KMS-11 (cell line): ENCODE data around the gene SLC25A29.
A peak's percentile ranks its signal among the peaks of the same experiment; 100 is the strongest.

Experiments
- H2AFZ ChIP-seq: fragments of 200-600 bp; sonication (generic); 2 replicates; pipeline ENCODE4 v1.6.1; 2016; ENCODE audit warnings: antibody characterized with exemption, mixed run types, low read depth
- H3K27ac ChIP-seq: fragments of 200-600 bp; sonication (generic); 2 replicates; pipeline ENCODE4 v1.6.1; 2016; ENCODE audit warnings: mild to moderate bottlenecking, mixed run types
- H3K27me3 ChIP-seq: fragments of 200-600 bp; sonication (generic); 2 replicates; pipeline ENCODE4 v1.6.1; 2017; ENCODE audit warnings: mild to moderate bottlenecking, low read depth, mixed run types, moderate library complexity; ENCODE audit not compliant: insufficient read depth
- H3K36me3 ChIP-seq: fragments of 200-600 bp; sonication (generic); 2 replicates; pipeline ENCODE4 v1.6.1; 2017; ENCODE audit warnings: mild to moderate bottlenecking, mixed run types; ENCODE audit not compliant: insufficient read depth
- H3K4me1 ChIP-seq: fragments of 200-600 bp; sonication (generic); 2 replicates; pipeline ENCODE4 v1.6.1; 2016; ENCODE audit warnings: mild to moderate bottlenecking, low read depth, mixed run types; ENCODE audit not compliant: poor library complexity, severe bottlenecking
- H3K4me2 ChIP-seq: fragments of 200-600 bp; sonication (generic); 2 replicates; pipeline ENCODE4 v1.7.0; 2016; ENCODE audit warnings: mild to moderate bottlenecking, mixed run types
- H3K4me3 ChIP-seq: fragments of 200-600 bp; sonication (generic); IDR thresholded peaks from 2 replicates; pipeline ENCODE4 v1.6.1; 2017; ENCODE audit warnings: low read depth, low read length, mixed read lengths; ENCODE audit not compliant: insufficient read depth
- H3K79me2 ChIP-seq: fragments of 200-600 bp; sonication (generic); 2 replicates; pipeline ENCODE4 v1.6.1; 2016; ENCODE audit warnings: low read depth, mixed run types; ENCODE audit not compliant: insufficient read depth
- H3K9ac ChIP-seq: fragments of 200-600 bp; sonication (generic); 2 replicates; pipeline ENCODE4 v1.6.1; 2016; ENCODE audit warnings: mild to moderate bottlenecking, mixed run types
- H4K20me1 ChIP-seq: fragments of 200-600 bp; sonication (generic); 2 replicates; pipeline ENCODE4 v1.6.1; 2016; ENCODE audit warnings: mild to moderate bottlenecking, mixed run types; ENCODE audit not compliant: insufficient read depth
- CTCF ChIP-seq: fragments of 200-600 bp; sonication (generic); conservative IDR thresholded peaks from 2 replicates; pipeline ENCODE4 v1.6.1; 2017; ENCODE audit warnings: low read depth, mild to moderate bottlenecking, antibody characterized with exemption, low read length, moderate library complexity, mixed read lengths

The SLC25A29 gene

GRCh38 chr14:100281286-100282082, 24.8 kb downstream of the SLC25A29 start:
- H2AFZ ChIP-seq, result no peak overlapping the region
- H3K4me3 ChIP-seq, result no peak overlapping the region
- no peaks in the 10 kb centered on the region for H3K27me3 ChIP-seq
- H3K27ac ChIP-seq, result no peak overlapping the region
- H3K4me1 ChIP-seq, result peaks cover 28% of the 10 kb centered on the region
- no peak for TF ChIP-seq CTCF
- no peak overlapping the region for H3K9ac ChIP-seq
- H3K36me3 ChIP-seq, result no peaks in the 10 kb centered on the region
- H4K20me1 ChIP-seq, result peaks cover 7% of the 10 kb centered on the region; the same call in 1 of the 2 replicates
- peaks cover 36% of the 10 kb centered on the region for H3K79me2 ChIP-seq
- no peak overlapping the region for H3K4me2 ChIP-seq

GRCh38 chr14:100279563-100279962, 26.7 kb downstream of the SLC25A29 start:
- H3K36me3 ChIP-seq, result no peaks in the 10 kb centered on the region
- peaks cover 28% of the 10 kb centered on the region for H3K4me1 ChIP-seq
- no peak overlapping the region for H3K4me3 ChIP-seq
- no peaks in the 10 kb centered on the region for H3K27me3 ChIP-seq
- no peak overlapping the region for H2AFZ ChIP-seq
- H3K27ac ChIP-seq, result no peak overlapping the region
- H4K20me1 ChIP-seq, result peaks cover 12% of the 10 kb centered on the region; the same call in 1 of the 2 replicates
- TF ChIP-seq CTCF, result no peak
- H3K4me2 ChIP-seq, result no peak overlapping the region
- no peak overlapping the region for H3K9ac ChIP-seq
- peaks cover 47% of the 10 kb centered on the region for H3K79me2 ChIP-seq

GRCh38 chr14:100279133-100279532, 27.1 kb downstream of the SLC25A29 start:
- H3K27me3 ChIP-seq, result no peaks in the 10 kb centered on the region
- H3K4me3 ChIP-seq, result no peak overlapping the region
- no peak overlapping the region for H3K4me2 ChIP-seq
- no peak for TF ChIP-seq CTCF
- H3K27ac ChIP-seq, result no peak overlapping the region
- peaks cover 28% of the 10 kb centered on the region for H3K4me1 ChIP-seq
- no peaks in the 10 kb centered on the region for H3K36me3 ChIP-seq
- H4K20me1 ChIP-seq, result peaks cover 12% of the 10 kb centered on the region; the same call in 1 of the 2 replicates
- no peak overlapping the region for H2AFZ ChIP-seq
- peaks cover 51% of the 10 kb centered on the region for H3K79me2 ChIP-seq
- H3K9ac ChIP-seq, result no peak overlapping the region

- Histone ChIP-seq H2AFZ (no peak overlapping the region), H3K4me2 (no peak overlapping the region), H3K27ac (0 out of 2 replicates have a peak overlapping the region, but pooled peaks have one; percentile 17), H3K36me3 (no peaks in the 10 kb centered on the region), H4K20me1 (peaks cover 12% of the 10 kb centered on the region; the same call in 1 of the 2 replicates), H3K27me3 (no peaks in the 10 kb centered on the region), H3K9ac (no peak overlapping the region), H3K4me1 (peaks cover 28% of the 10 kb centered on the region), H3K79me2 (peaks cover 55% of the 10 kb centered on the region), H3K4me3 (no peak overlapping the region)
- TF ChIP-seq CTCF, result no peak
Observed at GRCh38 chr14:100278702-100279101, 27.5 kb downstream of the SLC25A29 start.
